HS-5 (cell line): Measurements from ENCODE around the gene ATRN.
A peak's percentile ranks its signal among the peaks of the same experiment; 100 is the strongest.

ENCODE experiments used
- DNase-seq: peaks from one replicate; pipeline ENCODE4 v3.0.0-alpha.2; 2012; ENCODE audit warnings: low read depth

Gene ATRN

GRCh38 chr20:3678198-3678597, 207.4 kb downstream of the ATRN start:
- no peak for DNase-seq

DNA sequence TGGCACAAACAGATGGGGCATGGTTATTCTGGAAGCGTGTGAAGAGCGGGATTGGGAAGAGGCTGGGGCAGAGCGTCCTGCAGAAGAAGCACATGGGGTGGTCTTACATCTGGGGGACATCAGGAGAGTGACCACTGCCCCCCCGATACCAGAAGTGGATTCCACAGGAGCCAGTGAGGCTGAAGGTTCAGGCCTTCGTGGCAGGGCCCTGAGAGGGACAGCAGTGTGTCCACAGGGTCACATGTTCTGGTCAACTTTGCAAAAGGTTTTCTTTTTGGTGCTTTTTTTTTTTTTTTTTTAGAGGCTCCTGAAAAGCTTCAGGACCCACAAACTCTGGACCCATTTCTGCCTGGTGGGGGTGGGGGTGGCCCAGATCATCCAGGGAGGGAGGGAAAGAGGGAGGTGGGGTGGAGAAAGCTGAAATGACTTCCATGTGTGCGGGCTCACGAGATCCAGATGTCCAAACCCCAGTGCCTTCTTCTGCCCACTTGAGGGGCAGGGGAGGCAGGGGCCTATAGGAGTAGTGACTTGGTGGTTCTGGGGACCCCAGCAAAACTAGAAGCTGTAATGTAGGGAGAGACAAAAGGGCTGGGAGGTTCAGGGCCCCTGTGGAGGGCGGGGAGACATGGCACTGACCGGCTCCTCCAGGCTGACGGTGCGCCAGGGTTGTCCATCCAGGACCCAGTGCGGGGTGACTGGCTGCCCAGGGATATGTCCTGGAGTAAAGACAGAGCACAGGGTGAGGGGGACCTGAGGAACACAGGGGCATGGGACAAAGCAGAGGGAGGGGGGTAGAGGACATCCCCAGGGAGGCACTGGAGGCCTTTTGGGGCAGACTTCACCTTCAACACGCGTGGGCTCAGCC, 208.3 kb downstream of the ATRN start:
- DNase-seq, result no peak

- no peak for DNase-seq
Observed at GRCh38 chr20:3679749-3680700, 209.2 kb downstream of the ATRN start.

- no peak for DNase-seq
Observed at GRCh38 chr20:3680701-3681351, 210.0 kb downstream of the ATRN start.

DNA sequence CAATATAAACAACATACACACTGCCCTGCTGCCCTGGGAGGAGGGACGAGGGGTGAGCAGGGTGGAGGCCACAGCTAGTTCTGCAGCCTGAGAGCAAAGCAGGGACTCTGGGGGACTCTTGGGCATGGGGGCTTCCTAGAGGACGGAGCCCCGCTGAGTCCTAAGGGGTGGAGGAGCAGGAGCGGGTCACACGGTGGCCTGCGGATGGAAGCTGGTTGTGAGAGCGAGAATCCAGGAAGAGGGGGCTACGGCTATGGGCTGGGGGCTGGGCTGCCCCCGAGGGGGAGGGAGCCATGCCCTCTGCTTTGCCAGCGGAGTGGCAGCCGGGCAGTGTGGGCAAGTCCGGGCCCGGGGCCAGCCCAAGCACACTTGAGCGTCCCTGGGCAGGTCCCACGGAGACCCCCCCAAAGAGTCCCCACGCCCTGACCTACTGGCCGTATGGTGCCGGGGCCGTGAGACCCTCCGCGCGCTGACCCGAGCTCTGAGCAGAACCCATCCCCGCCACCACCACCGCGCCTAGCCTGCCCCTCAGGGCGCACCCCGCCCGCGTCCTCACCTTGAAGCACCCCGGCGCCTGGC, 210.6 kb downstream of the ATRN start:
- DNase-seq, result no peak

- DNase-seq, result no peak
Observed at GRCh38 chr20:3681931-3682781, 211.3 kb downstream of the ATRN start, which contains the start of gene ADAM33. Gene ADAM33 (minus strand): TSS chr20:3682010. CDS start chr20:3682004, 6 bp downstream.

DNA sequence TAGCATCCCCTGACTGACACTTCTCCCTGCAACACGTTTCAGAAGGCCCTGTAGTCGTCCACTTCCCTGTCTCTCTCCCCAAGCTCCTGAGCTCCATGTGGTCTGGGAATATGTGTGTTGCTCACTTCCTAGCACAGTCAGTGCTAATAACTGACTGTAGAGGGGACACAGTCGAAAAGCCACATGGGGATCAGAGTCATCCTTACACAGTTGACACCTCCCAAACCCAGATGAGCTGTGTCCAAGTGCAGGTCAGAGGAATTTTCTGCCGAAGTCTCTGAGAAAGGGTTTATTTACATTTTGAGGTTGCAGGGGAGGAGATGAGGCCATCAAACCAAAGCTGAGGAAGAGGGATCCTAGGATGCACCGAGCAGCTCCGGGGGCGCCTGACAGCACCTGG, 214.5 kb downstream of the ATRN start:
- no peak for DNase-seq

- no peak for DNase-seq
Observed at GRCh38 chr20:3686421-3686820, 215.6 kb downstream of the ATRN start.

- DNase-seq, result peak; percentile 31
Observed at GRCh38 chr20:3686867-3687321, 216.1 kb downstream of the ATRN start.

DNA sequence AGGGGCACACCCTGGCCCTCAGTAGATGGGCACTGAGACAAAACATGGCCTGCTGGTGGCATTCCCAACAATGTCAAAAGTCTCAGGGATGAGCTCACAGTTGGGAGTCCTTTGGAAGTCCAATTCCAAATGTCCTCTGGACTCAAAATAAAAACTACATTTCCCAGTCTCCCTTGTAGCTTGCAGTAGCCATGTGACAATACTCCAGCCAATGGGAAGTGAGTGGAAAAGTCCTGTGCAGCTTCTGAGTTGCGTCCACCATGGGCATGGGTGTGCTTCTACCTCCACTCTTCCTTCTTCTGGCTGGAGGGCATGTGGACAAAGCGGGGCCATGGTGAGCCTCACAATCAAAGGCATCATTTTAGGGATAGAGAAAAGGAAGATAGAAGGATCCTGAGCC, 216.8 kb downstream of the ATRN start:
- no peak for DNase-seq

GRCh38 chr20:3689978-3690377, 219.2 kb downstream of the ATRN start:
- DNase-seq, result no peak

DNA sequence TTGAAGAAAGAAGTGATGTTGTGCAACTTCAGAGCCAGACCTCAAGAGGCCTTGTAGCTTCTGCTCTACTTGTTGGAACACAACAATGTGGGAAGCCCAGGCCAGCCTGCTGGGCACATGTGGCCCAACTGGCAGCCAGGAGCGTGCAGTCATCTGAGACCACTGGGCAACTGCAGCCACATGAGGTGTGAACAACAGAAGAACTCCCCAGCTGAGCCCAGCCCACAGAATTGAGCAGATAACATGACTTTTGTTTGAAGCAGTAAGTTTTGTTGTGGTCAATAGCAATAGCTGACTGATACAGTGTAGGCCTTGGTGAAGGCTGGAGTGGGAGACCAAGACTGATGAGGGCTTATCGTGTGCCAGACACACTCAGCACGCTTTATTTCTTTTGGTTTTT, 219.6 kb downstream of the ATRN start:
- DNase-seq, result no peak

- DNase-seq, result no peak
Observed at GRCh38 chr20:3691306-3691705, 220.5 kb downstream of the ATRN start.

GRCh38 chr20:3691897-3692296, 221.1 kb downstream of the ATRN start:
- DNase-seq, result no peak

GRCh38 chr20:3692706-3693294, 222.0 kb downstream of the ATRN start:
- no peak for DNase-seq

DNA sequence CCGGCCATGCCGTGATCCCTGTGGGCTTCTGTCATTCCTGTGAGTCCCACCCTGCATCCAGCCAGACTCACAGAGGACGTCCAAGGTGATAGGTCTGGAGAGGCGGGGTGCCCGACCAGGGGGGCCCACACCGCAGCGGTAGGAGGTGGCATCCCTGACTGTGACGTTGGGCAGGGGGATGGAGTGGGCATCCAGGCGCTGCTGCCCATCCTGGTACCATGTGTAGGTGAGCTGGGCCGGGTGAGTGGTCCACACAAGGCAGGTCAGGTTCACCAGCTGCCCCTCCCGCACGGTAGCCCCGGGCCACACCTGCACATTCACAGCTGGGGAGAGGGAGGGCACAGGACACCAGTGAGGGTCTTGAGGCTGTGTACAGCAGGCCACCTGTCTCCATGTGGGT, 222.6 kb downstream of the ATRN start:
- no peak for DNase-seq

- no peak for DNase-seq
Observed at GRCh38 chr20:3694864-3695263, 224.0 kb downstream of the ATRN start.

DNA sequence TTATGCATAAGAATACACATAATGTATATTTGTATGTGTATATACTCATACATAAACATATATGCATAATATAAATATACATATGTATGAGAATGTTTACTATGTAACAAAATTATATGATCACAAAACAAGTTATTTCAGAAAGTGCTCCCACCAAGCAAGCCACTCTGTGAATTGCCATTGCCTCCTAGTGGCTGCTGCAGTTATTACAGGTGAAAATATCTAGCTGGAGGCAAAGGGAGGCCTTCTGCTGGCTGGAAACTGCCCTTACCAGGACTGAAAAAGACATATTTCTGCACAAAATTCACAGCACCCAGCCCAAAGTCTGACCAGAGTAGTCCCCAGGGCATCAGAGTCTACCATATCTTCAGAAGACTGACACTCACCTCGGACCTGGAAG, 225.4 kb downstream of the ATRN start:
- no peak for DNase-seq

GRCh38 chr20:3696745-3697587, 226.1 kb downstream of the ATRN start:
- DNase-seq, result no peak
